Measurements from ENCODE around the gene CCSER1. TPM values are rescaled to one million over a fixed set of nuclear protein-coding genes. Genes with fewer than 3 reads are reported as not detected.
"Not testable (repeated sequence)": the region's sequence is repeated elsewhere in the genome, so short reads cannot be mapped to it uniquely, and the experiment has no call there.

CCSER1 gene
- total RNA-seq, 1 experiment from 2014 or later: 4.1 TPM

- no peak for TF ChIP-seq CTCF (IDR thresholded peaks at IDR 0.05; ENCODE audit: insufficient read depth in 1 of 2, low read depth in 1 of 2, low read length in 1 of 2, severe bottlenecking in 1 of 2, unreplicated experiment in 1 of 2)
- Histone ChIP-seq H3K4me3 (ENCODE audit: low read depth, low read length) (no peak overlapping the region), H3K36me3 (ENCODE audit: control insufficient read depth, insufficient read depth, low read length) (no peaks in the 10 kb centered on the region), H3K9me3 (no peaks in the 10 kb centered on the region), H3K4me1 (no peaks in the 10 kb centered on the region), H3K27me3 (replicated peaks; ENCODE audit: control insufficient read depth, insufficient read depth, low read length) (no peaks in the 10 kb centered on the region)
- no TSS peak for BruUV-seq (replicated peaks)
- H3K27ac Mint-ChIP-seq (ENCODE audit: unreplicated experiment): no peak overlapping the region
- no peaks in the 10 kb centered on the region for H3K9me3 Mint-ChIP-seq (ENCODE audit: unreplicated experiment)
- no peaks in the 10 kb centered on the region for H3K4me1 Mint-ChIP-seq (ENCODE audit: low read depth, unreplicated experiment)
- POLR2A ChIA-PET: no interaction called here
- intact Hi-C loops (cut with micrococcal nuclease; ENCODE audit: unreplicated experiment): no loop called here
- DNase-seq: no peak
- CTCF ChIA-PET: no interaction called here
- H3K27me3 Mint-ChIP-seq (ENCODE audit: insufficient read depth, unreplicated experiment): no peaks in the 10 kb centered on the region
- H3K36me3 Mint-ChIP-seq (ENCODE audit: insufficient read depth, unreplicated experiment): no peaks in the 10 kb centered on the region
- no peak overlapping the region for H3K4me3 Mint-ChIP-seq (ENCODE audit: unreplicated experiment)
These were observed 761.4 kb downstream of the CCSER1 start for GRCh38 chr4:90888571-90888970.

GRCh38 chr4:90889171-90889570 is 762.0 kb downstream of the CCSER1 start:
- intact Hi-C loops (cut with micrococcal nuclease; ENCODE audit: unreplicated experiment): no loop called here
- no peak for DNase-seq
- ChIA-PET POLR2A (no interaction called here), CTCF (no interaction called here)
- Mint-ChIP-seq H3K27me3 (ENCODE audit: insufficient read depth, unreplicated experiment) (no peaks in the 10 kb centered on the region), H3K4me3 (ENCODE audit: unreplicated experiment) (no peak overlapping the region), H3K9me3 (ENCODE audit: unreplicated experiment) (no peaks in the 10 kb centered on the region), H3K4me1 (ENCODE audit: low read depth, unreplicated experiment) (no peaks in the 10 kb centered on the region), H3K36me3 (ENCODE audit: insufficient read depth, unreplicated experiment) (no peaks in the 10 kb centered on the region), H3K27ac (ENCODE audit: unreplicated experiment) (no peak overlapping the region)
- BruUV-seq (replicated peaks): no TSS peak
- H3K4me3 ChIP-seq (ENCODE audit: low read depth, low read length): no peak overlapping the region
- no peak for TF ChIP-seq CTCF (IDR thresholded peaks at IDR 0.05; ENCODE audit: insufficient read depth in 1 of 2, low read depth in 1 of 2, low read length in 1 of 2, severe bottlenecking in 1 of 2, unreplicated experiment in 1 of 2)
- no peaks in the 10 kb centered on the region for H3K27me3 ChIP-seq (replicated peaks; ENCODE audit: control insufficient read depth, insufficient read depth, low read length)
- no peaks in the 10 kb centered on the region for H3K9me3 ChIP-seq
- no peaks in the 10 kb centered on the region for H3K4me1 ChIP-seq
- H3K36me3 ChIP-seq (ENCODE audit: control insufficient read depth, insufficient read depth, low read length): no peaks in the 10 kb centered on the region

- H3K27ac Mint-ChIP-seq (ENCODE audit: unreplicated experiment); intact Hi-C loops (cut with micrococcal nuclease; ENCODE audit: unreplicated experiment); DNase-seq; H3K4me3 Mint-ChIP-seq (ENCODE audit: unreplicated experiment); H3K27me3 Mint-ChIP-seq (ENCODE audit: insufficient read depth, unreplicated experiment); H3K27me3 ChIP-seq (replicated peaks; ENCODE audit: control insufficient read depth, insufficient read depth, low read length); H3K4me1 ChIP-seq; CTCF ChIA-PET; H3K36me3 ChIP-seq (ENCODE audit: control insufficient read depth, insufficient read depth, low read length); H3K4me1 Mint-ChIP-seq (ENCODE audit: low read depth, unreplicated experiment); H3K4me3 ChIP-seq (ENCODE audit: low read depth, low read length); POLR2A ChIA-PET; H3K36me3 Mint-ChIP-seq (ENCODE audit: insufficient read depth, unreplicated experiment); H3K9me3 ChIP-seq; BruUV-seq (replicated peaks): not testable (repeated sequence)
- peaks cover 18% of the 10 kb centered on the region for H3K9me3 Mint-ChIP-seq (ENCODE audit: unreplicated experiment)
These were observed 776.2 kb downstream of the CCSER1 start for GRCh38 chr4:90903413-90903812.

GRCh38 chr4:90904021-90904420 is 776.8 kb downstream of the CCSER1 start:
- TF ChIP-seq CTCF (IDR thresholded peaks at IDR 0.05; ENCODE audit: insufficient read depth in 1 of 2, low read depth in 1 of 2, low read length in 1 of 2, severe bottlenecking in 1 of 2, unreplicated experiment in 1 of 2): no peak
- H3K36me3 ChIP-seq (ENCODE audit: control insufficient read depth, insufficient read depth, low read length): no peaks in the 10 kb centered on the region
- no peaks in the 10 kb centered on the region for H3K27me3 ChIP-seq (replicated peaks; ENCODE audit: control insufficient read depth, insufficient read depth, low read length)
- Mint-ChIP-seq H3K4me1 (ENCODE audit: low read depth, unreplicated experiment) (no peaks in the 10 kb centered on the region), H3K9me3 (ENCODE audit: unreplicated experiment) (peaks cover 18% of the 10 kb centered on the region), H3K27ac (ENCODE audit: unreplicated experiment) (no peak overlapping the region), H3K36me3 (ENCODE audit: insufficient read depth, unreplicated experiment) (no peaks in the 10 kb centered on the region), H3K27me3 (ENCODE audit: insufficient read depth, unreplicated experiment) (no peaks in the 10 kb centered on the region), H3K4me3 (ENCODE audit: unreplicated experiment) (no peak overlapping the region)
- no peaks in the 10 kb centered on the region for H3K9me3 ChIP-seq
- ChIA-PET CTCF (no interaction called here), POLR2A (no interaction called here)
- no TSS peak for BruUV-seq (replicated peaks)
- DNase-seq: no peak
- H3K4me3 ChIP-seq (ENCODE audit: low read depth, low read length): no peak overlapping the region
- no peaks in the 10 kb centered on the region for H3K4me1 ChIP-seq
- intact Hi-C loops (cut with micrococcal nuclease; ENCODE audit: unreplicated experiment): no loop called here

Measured in Caco-2 (cell line).